ENCODE measurements around the gene ADGRL2. TPM values are rescaled to one million over a fixed set of nuclear protein-coding genes. Genes with fewer than 3 reads are reported as not detected.

ADGRL2 gene
- total RNA-seq: 10 to 100 TPM; 72.4 to 89.7 (median 78.8) TPM

DNA sequence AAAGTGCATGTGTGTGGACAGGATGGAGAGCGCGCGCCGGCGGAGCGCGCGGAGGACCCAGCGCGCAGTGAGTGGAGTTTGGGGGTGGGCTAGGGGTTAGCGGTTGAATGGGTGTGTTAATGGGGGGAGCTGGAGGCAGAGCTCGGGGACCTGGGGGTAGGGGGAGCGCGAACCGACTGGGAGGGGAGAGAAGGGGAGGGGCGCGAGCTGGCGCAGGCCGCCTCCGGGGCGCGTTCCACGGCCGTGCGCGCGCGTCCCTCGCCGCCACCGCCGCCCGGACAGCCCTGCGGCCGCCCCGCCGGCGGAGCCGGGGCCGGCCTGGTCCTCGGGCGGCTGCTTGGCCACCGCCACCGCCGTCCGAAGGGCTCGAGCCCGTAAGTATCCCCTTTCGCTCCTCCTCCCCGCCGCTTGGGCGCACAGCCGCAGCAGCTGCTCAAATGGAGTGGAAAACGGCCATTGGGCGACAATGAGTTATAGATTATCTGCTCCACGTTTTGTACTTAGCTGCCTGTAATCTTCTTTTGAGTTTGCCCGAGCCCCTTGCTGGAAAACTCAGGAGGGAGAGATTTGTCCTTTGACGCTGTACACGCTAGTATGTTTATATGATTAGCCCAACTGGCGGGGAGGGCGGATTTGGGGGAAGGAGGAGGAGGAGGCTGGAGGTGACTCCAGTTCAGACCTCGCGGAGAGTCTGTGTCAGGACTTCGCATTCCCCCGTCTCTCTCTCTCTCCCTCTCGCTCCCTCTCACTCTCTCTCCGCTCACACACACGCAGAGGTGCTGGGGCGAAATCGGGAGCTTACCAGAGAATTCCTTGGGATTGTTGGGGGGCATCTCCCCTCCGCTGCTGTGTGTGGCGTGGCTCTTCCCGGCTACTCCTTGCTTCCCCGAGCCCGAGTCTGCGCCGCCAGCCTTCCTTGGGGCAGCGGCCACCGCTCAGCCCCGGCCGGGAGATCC, at the start of gene ADGRL2:
Gene ADGRL2, plus strand, starts transcription at position 240 of the 956 bp plus-strand sequence. CDS start 36,051 bp downstream, outside the sequence.
- H3K4me3 ChIP-seq: peak within 1 kb of the TSS; percentile 84 to 91 (median 87)
- peaks cover 23 to 33% (median 29%) of the 10 kb centered on the region in 4 donors for H3K4me1 ChIP-seq
- DNase-seq (ENCODE audit: extremely low spot score): peak; percentile 93
- H3K9me3 ChIP-seq: no peaks in the 10 kb centered on the region
- intact Hi-C loops (cut with DNase I): loop anchor here (10.0 kb wide), 2 partner anchors 194 to 496 kb away; no protein-coding TSS in a partner anchor
- no peaks in the 10 kb centered on the region for H3K27me3 ChIP-seq
- TF ChIP-seq POLR2A (IDR thresholded peaks at IDR 0.05; ENCODE audit: low read depth): peak; percentile 23
- no peak for TF ChIP-seq CTCF (IDR thresholded peaks at IDR 0.05)
- peak; percentile 78 to 89 for TF ChIP-seq POLR2AphosphoS5 (IDR thresholded peaks at IDR 0.05)
- H3K27ac ChIP-seq (replicated peaks in 1 of 4): peak within 1 kb of the TSS; percentile 94 to 98 (median 95)
- 0% methylated on average over 29 of the region's 81 CpGs for WGBS
- no peaks in the 10 kb centered on the region for H3K36me3 ChIP-seq

GRCh38 chr1:81752840-81753239, 47.9 kb upstream of the ADGRL2 start:
- H3K4me3 ChIP-seq: no peak overlapping the region
- 91% methylated on average over 2 of the region's 2 CpGs for WGBS
- no peak for DNase-seq (ENCODE audit: extremely low spot score)

GRCh38 chr1:81754424-81754823, 46.3 kb upstream of the ADGRL2 start:
- H3K4me3 ChIP-seq: no peak overlapping the region
- intact Hi-C loops (cut with DNase I): loop anchor here (10.0 kb wide), 2 partner anchors 210 to 450 kb away; no protein-coding TSS in a partner anchor
- H3K27me3 ChIP-seq: no peaks in the 10 kb centered on the region
- DNase-seq (ENCODE audit: extremely low spot score): no peak
- H3K9me3 ChIP-seq: no peaks in the 10 kb centered on the region
- peaks cover 3 to 18% (median 14%) of the 10 kb centered on the region in 4 donors for H3K4me1 ChIP-seq
- TF ChIP-seq CTCF (IDR thresholded peaks at IDR 0.05): no peak
- no peak for TF ChIP-seq POLR2AphosphoS5 (IDR thresholded peaks at IDR 0.05)
- TF ChIP-seq POLR2A (IDR thresholded peaks at IDR 0.05; ENCODE audit: low read depth): no peak
- no peak for TF ChIP-seq EP300 (IDR thresholded peaks at IDR 0.05)
- no peaks in the 10 kb centered on the region for H3K36me3 ChIP-seq
- no peak overlapping the region for H3K27ac ChIP-seq (replicated peaks in 1 of 4)

More at GRCh38 chr1:81752840-81753239, 47.9 kb upstream of the ADGRL2 start:
- peaks cover 3 to 9% (median 5%) of the 10 kb centered on the region in 4 donors for H3K4me1 ChIP-seq
- intact Hi-C loops (cut with DNase I): loop anchor here (10.0 kb wide), 2 partner anchors 208 to 448 kb away; no protein-coding TSS in a partner anchor
- H3K27me3 ChIP-seq: no peaks in the 10 kb centered on the region
- no peaks in the 10 kb centered on the region for H3K36me3 ChIP-seq
- no peaks in the 10 kb centered on the region for H3K9me3 ChIP-seq
- no peak for TF ChIP-seq CTCF (IDR thresholded peaks at IDR 0.05)
- no peak for TF ChIP-seq POLR2A (IDR thresholded peaks at IDR 0.05; ENCODE audit: low read depth)
- no peak for TF ChIP-seq POLR2AphosphoS5 (IDR thresholded peaks at IDR 0.05)
- no peak for TF ChIP-seq EP300 (IDR thresholded peaks at IDR 0.05)
- no peak overlapping the region for H3K27ac ChIP-seq (replicated peaks in 1 of 4)

DNA sequence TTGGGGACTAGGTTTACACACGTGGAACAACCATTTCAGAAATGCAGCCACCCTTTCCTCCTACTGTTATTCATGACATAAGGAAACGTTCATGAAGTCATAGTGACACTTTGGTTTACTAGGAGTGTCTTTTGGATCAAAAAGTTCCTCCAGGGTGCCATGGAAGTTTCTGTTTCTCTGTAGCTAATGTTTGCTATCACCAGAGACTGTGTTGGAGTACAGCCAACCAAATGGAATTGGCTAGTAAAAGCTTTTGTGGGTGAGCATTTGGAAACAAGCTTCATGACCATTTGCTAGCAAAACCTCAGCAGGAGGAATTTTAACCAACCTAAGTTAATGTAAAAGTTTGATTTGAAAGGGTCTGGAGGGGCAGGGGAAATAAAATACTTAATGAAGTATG, 43.9 kb upstream of the ADGRL2 start:
- intact Hi-C loops (cut with DNase I): loop anchor here (10.0 kb wide), 2 partner anchors 212 to 452 kb away; no protein-coding TSS in a partner anchor
- H3K36me3 ChIP-seq: no peaks in the 10 kb centered on the region
- no peaks in the 10 kb centered on the region for H3K9me3 ChIP-seq
- H3K4me1 ChIP-seq: peaks cover 3 to 27% (median 21%) of the 10 kb centered on the region in 4 donors
- no peak overlapping the region for H3K4me3 ChIP-seq
- H3K27ac ChIP-seq (replicated peaks in 1 of 4): no peak overlapping the region
- 62% methylated on average over 2 of the region's 2 CpGs for WGBS
- no peak for DNase-seq (ENCODE audit: extremely low spot score)
- TF ChIP-seq EP300 (IDR thresholded peaks at IDR 0.05): no peak
- TF ChIP-seq POLR2A (IDR thresholded peaks at IDR 0.05; ENCODE audit: low read depth): no peak
- no peak for TF ChIP-seq POLR2AphosphoS5 (IDR thresholded peaks at IDR 0.05)
- no peak for TF ChIP-seq CTCF (IDR thresholded peaks at IDR 0.05)
- no peaks in the 10 kb centered on the region for H3K27me3 ChIP-seq

Measured in esophagus muscularis mucosa (tissue), 4 donors.